GM19351 (cell line): Measurements from ENCODE around the gene CALHM3.

Experiments used
- ATAC-seq: cut with Tn5 transposase; IDR thresholded peaks from one replicate; pipeline ENCODE4 v1.9.1; 2021; ENCODE audit warnings: mild to moderate bottlenecking, moderate library complexity; ENCODE audit not compliant: unreplicated experiment

The CALHM3 gene

GRCh38 chr10:103475437-103475836 lies 3.6 kb downstream of the CALHM3 start:
- no peak for ATAC-seq

GRCh38 chr10:103474077-103474476 lies 5.0 kb downstream of the CALHM3 start:
- no peak for ATAC-seq

GRCh38 chr10:103473261-103473671 lies 5.8 kb downstream of the CALHM3 start:
- no peak for ATAC-seq

GRCh38 chr10:103472005-103472404 lies 7.0 kb downstream of the CALHM3 start:
- ATAC-seq, result peak; percentile 31

GRCh38 chr10:103470761-103471653 lies 8.0 kb downstream of the CALHM3 start:
- peak; percentile 77 for ATAC-seq

GRCh38 chr10:103469201-103469600 lies 9.8 kb downstream of the CALHM3 start:
- ATAC-seq, result no peak

- no peak for ATAC-seq
Measured at GRCh38 chr10:103467406-103467805, 11.6 kb downstream of the CALHM3 start.

- no peak for ATAC-seq
Measured at GRCh38 chr10:103466734-103467133, 12.3 kb downstream of the CALHM3 start.

- no peak for ATAC-seq
Measured at GRCh38 chr10:103465411-103466179, 13.4 kb downstream of the CALHM3 start.

- no peak for ATAC-seq
Measured at GRCh38 chr10:103463499-103463898, 15.5 kb downstream of the CALHM3 start.

- ATAC-seq, result no peak
Measured at GRCh38 chr10:103459615-103460014, 19.4 kb downstream of the CALHM3 start.

- peak; percentile 99 for ATAC-seq
Measured at GRCh38 chr10:103458720-103459119, 20.3 kb downstream of the CALHM3 start, which contains the start of gene CALHM1. Gene CALHM1 (minus strand): TSS chr10:103458900. CDS start chr10:103458751, 149 bp downstream.

GRCh38 chr10:103457896-103458583 lies 21.0 kb downstream of the CALHM3 start:
- ATAC-seq, result no peak

- no peak for ATAC-seq
Measured at GRCh38 chr10:103457176-103457712, 21.8 kb downstream of the CALHM3 start.

GRCh38 chr10:103456074-103456660 lies 22.9 kb downstream of the CALHM3 start:
- no peak for ATAC-seq

GRCh38 chr10:103455235-103455634 lies 23.8 kb downstream of the CALHM3 start:
- ATAC-seq, result no peak

GRCh38 chr10:103454026-103454425 lies 25.0 kb downstream of the CALHM3 start:
- ATAC-seq, result no peak

GRCh38 chr10:103452506-103453230 lies 26.4 kb downstream of the CALHM3 start:
- ATAC-seq, result no peak

- ATAC-seq, result peak; percentile 78
Measured at GRCh38 chr10:103451831-103452505, 27.1 kb downstream of the CALHM3 start, which contains the start of gene CALHM2. Gene CALHM2 (minus strand): TSS chr10:103452370. CDS start chr10:103449941, 2,429 bp downstream.
